ENCODE measurements around the gene DNAH17.

Gene DNAH17

GRCh38 chr17:78458736-78459335 lies 118.4 kb downstream of the DNAH17 start:
- no peak overlapping the region for H3K4me3 ChIP-seq (ENCODE audit: low read depth, low read length)

- no peak overlapping the region for H3K4me3 ChIP-seq (ENCODE audit: low read depth, low read length)
These were observed 119.1 kb downstream of the DNAH17 start for GRCh38 chr17:78458091-78458490.

GRCh38 chr17:78454346-78454745 lies 122.8 kb downstream of the DNAH17 start:
- H3K4me3 ChIP-seq (ENCODE audit: low read depth, low read length), result no peak overlapping the region

- no peak overlapping the region for H3K4me3 ChIP-seq (ENCODE audit: low read depth, low read length)
These were observed 125.4 kb downstream of the DNAH17 start for GRCh38 chr17:78451753-78452152.

GRCh38 chr17:78450696-78451345 lies 126.4 kb downstream of the DNAH17 start:
- H3K4me3 ChIP-seq (ENCODE audit: low read depth, low read length), result no peak overlapping the region

GRCh38 chr17:78449983-78450595 lies 127.1 kb downstream of the DNAH17 start:
- no peak overlapping the region for H3K4me3 ChIP-seq (ENCODE audit: low read depth, low read length)

- no peak overlapping the region for H3K4me3 ChIP-seq (ENCODE audit: low read depth, low read length)
These were observed 128.7 kb downstream of the DNAH17 start for GRCh38 chr17:78448356-78448993.

GRCh38 chr17:78446833-78447232 lies 130.4 kb downstream of the DNAH17 start:
- H3K4me3 ChIP-seq (ENCODE audit: low read depth, low read length), result no peak overlapping the region

- no peak overlapping the region for H3K4me3 ChIP-seq (ENCODE audit: low read depth, low read length)
These were observed 132.8 kb downstream of the DNAH17 start for GRCh38 chr17:78444392-78444791.

- no peak overlapping the region for H3K4me3 ChIP-seq (ENCODE audit: low read depth, low read length)
These were observed 134.5 kb downstream of the DNAH17 start for GRCh38 chr17:78442648-78443218.

- no peak overlapping the region for H3K4me3 ChIP-seq (ENCODE audit: low read depth, low read length)
These were observed 135.8 kb downstream of the DNAH17 start for GRCh38 chr17:78441271-78441971.

GRCh38 chr17:78438694-78439325 lies 138.4 kb downstream of the DNAH17 start:
- no peak overlapping the region for H3K4me3 ChIP-seq (ENCODE audit: low read depth, low read length)

- no peak overlapping the region for H3K4me3 ChIP-seq (ENCODE audit: low read depth, low read length)
These were observed 138.9 kb downstream of the DNAH17 start for GRCh38 chr17:78438271-78438691.

GRCh38 chr17:78437508-78438169 lies 139.6 kb downstream of the DNAH17 start:
- no peak overlapping the region for H3K4me3 ChIP-seq (ENCODE audit: low read depth, low read length)

- no peak overlapping the region for H3K4me3 ChIP-seq (ENCODE audit: low read depth, low read length)
These were observed 141.7 kb downstream of the DNAH17 start for GRCh38 chr17:78435330-78436005.

GRCh38 chr17:78434455-78435329 lies 142.5 kb downstream of the DNAH17 start:
- no peak overlapping the region for H3K4me3 ChIP-seq (ENCODE audit: low read depth, low read length)

GRCh38 chr17:78433780-78434335 lies 143.3 kb downstream of the DNAH17 start:
- no peak overlapping the region for H3K4me3 ChIP-seq (ENCODE audit: low read depth, low read length)

Measured in iPS-11a (cell line).